GM19468 (cell line): ENCODE results near the gene KRT73.
"Not testable (repeated sequence)": the region's sequence is repeated elsewhere in the genome, so short reads cannot be mapped to it uniquely, and the experiment has no call there.

Source experiments
- ATAC-seq: cut with Tn5 transposase; IDR thresholded peaks from one replicate; pipeline ENCODE4 v1.9.1; 2021; ENCODE audit warnings: mild to moderate bottlenecking, moderate library complexity, moderate number of reproducible peaks; ENCODE audit not compliant: unreplicated experiment; ENCODE audit errors: extremely low read depth

Gene KRT73

DNA sequence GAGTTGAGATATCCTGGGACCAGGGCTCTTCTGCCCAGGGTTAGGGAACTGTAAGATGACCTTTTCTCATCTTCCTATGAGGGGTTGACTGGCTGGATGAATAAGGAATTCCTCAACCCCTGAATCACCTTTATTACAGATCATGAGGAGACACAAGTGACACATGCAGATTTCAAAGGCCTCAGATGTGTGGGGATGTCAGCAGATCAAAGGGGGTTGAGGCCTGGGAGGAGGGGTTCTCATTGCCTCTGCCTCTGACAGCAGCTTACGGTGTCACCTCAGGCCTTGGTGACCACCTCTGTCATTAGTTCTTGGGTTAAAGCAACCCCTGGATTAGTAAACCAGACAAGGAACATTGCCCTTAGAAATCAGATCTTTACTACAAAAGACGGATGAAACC, 15.0 kb downstream of the KRT73 start:
- ATAC-seq, result no peak

GRCh38 chr12:52602552-52602951, 15.8 kb downstream of the KRT73 start:
- ATAC-seq, result no peak

GRCh38 chr12:52601671-52602070, 16.7 kb downstream of the KRT73 start:
- ATAC-seq, result no peak

DNA sequence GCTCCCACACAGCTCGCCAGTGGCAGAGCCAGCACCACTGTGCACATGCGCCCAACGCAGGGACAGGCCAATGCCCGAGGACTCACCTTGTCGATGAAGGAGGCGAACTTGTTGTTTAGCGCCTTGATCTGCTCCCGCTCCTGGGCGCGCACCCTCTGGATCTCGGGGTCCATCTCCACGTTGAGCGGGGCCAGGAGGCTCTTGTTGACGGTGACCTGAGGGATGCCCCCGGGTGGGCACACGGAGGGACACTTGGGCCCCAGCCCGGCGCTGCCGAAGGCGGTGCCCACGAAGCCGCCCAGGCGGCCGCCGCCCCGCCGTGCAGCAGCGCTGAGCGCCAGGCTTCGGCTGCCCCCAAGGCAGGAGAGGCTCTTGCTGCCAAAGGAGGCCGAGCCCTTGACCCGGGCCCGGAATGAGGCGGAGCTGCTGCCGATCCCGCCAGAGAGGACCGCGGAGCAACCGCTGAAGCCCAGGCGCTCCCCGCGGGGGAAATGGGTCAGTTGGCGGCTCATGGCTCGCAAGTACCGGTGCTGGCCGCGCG, 17.3 kb downstream of the KRT73 start, which contains the start of gene KRT72:
KRT72 (minus strand) TSS at position 523 of the 541 bp plus-strand sequence; CDS start at position 512, 11 bp downstream.
- ATAC-seq, result no peak

GRCh38 chr12:52600475-52600874, 17.9 kb downstream of the KRT73 start:
- no peak for ATAC-seq

DNA sequence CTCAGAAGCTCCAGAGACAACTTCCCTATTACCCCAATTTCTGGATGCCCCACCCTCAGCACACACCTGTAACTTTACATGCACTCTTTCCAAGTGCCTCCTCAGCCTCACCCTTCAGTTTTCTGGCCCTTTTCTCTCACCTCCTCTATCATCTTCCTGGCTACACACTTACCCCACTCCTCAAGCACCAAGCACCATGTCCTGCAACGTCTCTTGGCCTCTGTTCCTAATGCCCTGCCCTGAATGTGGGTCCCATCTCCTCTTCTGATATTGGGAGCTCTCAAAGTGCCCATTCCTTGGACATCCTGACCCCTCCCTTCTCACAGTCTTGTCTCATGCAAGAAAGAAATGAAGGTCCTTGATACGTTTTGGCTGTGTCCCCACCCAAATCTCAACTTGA, 18.3 kb downstream of the KRT73 start:
- ATAC-seq, result no peak

DNA sequence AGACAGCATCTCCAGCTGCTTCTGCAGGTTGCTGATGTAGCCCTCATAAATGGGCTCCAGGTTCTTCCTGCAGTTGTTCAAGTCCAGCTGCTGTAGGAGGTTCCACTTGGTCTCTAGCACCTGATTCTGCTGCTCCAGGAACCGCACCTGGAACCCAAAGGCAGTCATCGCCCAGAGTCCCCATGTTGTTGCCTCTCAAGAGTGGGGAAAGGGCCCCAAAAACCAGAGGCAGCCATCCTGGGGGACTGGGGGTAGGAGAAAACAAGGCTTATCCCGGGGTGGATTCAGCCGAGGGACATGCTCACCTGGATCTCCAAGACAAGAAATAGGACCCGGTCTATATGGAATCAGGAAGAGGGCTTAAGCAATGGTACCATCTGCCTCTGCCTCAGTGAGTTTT, 19.4 kb downstream of the KRT73 start:
- no peak for ATAC-seq

DNA sequence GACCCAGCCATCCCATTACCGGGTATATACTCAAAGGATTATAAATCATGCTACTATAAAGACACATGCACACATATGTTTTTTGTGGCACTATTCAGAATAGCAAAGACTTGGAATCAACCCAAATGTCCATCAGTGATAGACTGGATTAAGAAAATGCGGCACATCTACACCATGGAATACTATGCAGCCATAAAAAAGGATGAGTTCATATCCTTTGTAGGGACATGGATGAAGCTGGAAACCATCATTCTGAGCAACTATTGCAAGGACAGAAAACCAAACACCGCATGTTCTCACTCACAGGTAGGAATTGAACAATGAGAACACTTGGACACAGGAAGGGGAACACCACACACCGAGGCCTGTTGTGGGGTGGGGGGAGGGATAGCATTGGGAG, 24.1 kb downstream of the KRT73 start:
- not testable (repeated sequence) for ATAC-seq

GRCh38 chr12:52591521-52591920, 26.8 kb downstream of the KRT73 start:
- ATAC-seq, result no peak

GRCh38 chr12:52590021-52590420, 28.3 kb downstream of the KRT73 start:
- ATAC-seq, result no peak

GRCh38 chr12:52587563-52587962, 30.8 kb downstream of the KRT73 start:
- ATAC-seq, result no peak

DNA sequence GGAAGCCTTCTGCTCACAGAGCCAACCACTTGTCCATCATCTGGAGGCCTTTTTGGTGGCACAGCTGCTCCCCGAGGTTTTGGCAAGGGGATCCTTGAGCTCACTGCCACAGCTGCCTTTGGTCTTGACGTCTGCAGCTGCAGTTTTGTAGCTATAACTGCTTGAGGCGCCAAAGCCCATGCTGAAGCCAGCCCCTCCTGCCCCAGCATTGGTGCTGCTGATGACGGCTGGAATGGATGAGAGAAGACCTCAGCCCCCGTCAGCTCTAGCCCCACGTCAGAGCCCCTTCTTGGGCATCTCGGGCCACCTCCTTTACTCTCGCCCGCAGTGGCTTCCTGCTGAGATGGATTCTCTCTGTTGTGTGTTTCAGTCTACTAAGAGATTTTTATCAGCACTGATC, 32.4 kb downstream of the KRT73 start:
- ATAC-seq, result no peak

DNA sequence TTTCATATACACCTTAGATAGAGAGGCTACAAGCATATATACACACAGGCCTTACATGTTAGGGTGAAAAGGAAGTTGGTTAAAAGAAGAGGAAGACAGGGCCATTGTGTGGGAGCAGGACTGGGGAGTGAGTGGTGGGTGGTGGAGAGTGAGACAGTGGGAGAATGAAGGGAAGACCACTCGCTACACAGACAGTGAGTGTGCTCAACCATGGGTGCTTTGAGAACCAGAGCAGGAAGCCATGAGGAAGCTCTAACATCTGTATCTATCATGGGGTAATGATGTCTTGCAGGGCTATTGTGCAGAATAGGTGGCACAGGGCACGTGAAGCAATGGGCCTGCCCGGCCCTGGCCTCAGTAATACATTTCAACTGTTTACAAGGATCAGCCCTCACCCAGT, 33.3 kb downstream of the KRT73 start:
- no peak for ATAC-seq

DNA sequence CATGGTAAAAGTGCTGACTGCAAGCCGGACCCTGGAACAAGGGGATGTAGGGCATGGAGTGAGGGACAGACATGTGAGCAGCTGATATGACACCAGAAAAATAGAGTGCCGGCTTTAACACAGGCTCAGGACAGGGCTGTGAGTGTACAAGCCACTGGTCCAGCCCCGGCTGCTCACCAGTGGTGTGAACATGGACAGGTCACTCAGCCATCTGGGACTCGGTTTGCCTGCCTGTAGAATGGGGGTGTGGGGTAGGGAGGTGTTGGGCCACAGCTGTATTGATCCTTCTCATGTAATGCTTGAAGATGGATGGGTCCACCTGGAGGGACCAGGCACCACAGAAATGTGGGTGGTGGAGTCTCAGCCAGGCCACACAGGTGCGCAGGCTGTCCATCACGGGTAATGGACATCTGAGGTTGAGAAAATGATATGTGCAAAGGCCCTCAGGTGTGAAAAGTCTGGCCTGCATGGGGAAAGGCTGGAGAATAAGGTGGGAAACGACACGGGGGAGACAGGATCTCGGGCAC, 34.1 kb downstream of the KRT73 start:
- no peak for ATAC-seq

DNA sequence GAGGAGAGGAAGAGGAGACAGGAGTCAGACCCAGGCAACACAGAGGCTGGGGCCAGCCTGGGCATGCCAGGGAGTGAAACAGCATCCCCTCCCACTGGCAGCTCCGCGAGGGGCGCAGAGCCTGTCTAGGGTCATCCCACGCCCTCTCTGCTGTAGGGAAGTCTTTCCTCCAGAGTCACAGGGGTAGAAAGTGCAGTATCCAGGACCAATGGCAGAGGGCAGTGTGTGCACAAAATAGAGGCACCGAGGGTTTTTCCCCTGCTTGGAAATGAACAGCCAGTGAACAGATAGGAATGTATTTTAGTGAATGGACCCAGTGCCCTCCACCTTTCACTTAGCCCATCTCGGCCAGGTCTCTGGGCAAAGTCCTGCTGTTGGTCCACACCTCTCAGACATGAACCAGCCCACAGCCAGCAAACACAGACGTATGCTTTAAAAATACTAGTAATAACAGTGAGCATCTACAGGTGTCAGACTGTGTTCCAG, 35.3 kb downstream of the KRT73 start:
- ATAC-seq, result no peak

GRCh38 chr12:52582486-52582885, 35.9 kb downstream of the KRT73 start:
- no peak for ATAC-seq

GRCh38 chr12:52581481-52581880, 36.9 kb downstream of the KRT73 start:
- ATAC-seq, result no peak

- ATAC-seq, result no peak
Observed at GRCh38 chr12:52581066-52581465, 37.3 kb downstream of the KRT73 start.

- ATAC-seq, result no peak
Observed at GRCh38 chr12:52580496-52580895, 37.9 kb downstream of the KRT73 start.

GRCh38 chr12:52579468-52580465, 38.6 kb downstream of the KRT73 start:
- ATAC-seq, result no peak

DNA sequence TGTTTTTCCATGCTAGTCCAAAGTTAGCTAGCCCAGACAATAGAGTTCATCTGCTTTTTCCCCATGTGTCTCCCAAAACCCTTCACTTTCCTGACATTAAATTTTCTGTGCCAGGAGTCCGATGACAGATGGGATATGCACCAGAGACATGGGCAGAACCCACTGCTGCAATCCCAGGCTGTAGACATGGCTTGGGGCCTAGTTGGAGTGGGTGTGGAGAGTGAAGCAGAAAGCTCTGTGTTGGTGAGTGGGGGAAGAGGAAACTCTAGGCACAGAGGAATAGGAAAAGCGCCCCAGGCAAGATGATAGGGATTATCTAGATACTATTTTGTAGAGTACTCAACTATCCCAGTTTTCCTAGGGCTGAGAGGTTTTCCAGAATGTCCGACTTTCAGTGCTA, 39.9 kb downstream of the KRT73 start:
- ATAC-seq, result no peak
